Osteocyte (in vitro differentiated cells): ENCODE measurements around the gene PLCB1. TPM values are rescaled to one million over a fixed set of nuclear protein-coding genes. Genes with fewer than 3 reads are reported as not detected.

Experiments
- DNase-seq: peaks from one replicate; pipeline ENCODE4 v3.0.0; 2021; ENCODE audit warnings: mixed read lengths; ENCODE audit not compliant: unreplicated experiment; ENCODE audit errors: extremely low spot score
- H3K27ac Mint-ChIP-seq: one replicate; pipeline ENCODE4 v1.8.0; 2021; ENCODE audit warnings: mild to moderate bottlenecking, mixed read lengths; ENCODE audit not compliant: unreplicated experiment
- H3K27me3 Mint-ChIP-seq: one replicate; pipeline ENCODE4 v1.8.0; 2021; ENCODE audit warnings: mixed read lengths; ENCODE audit not compliant: unreplicated experiment
- H3K36me3 Mint-ChIP-seq: one replicate; pipeline ENCODE4 v1.8.0; 2021; ENCODE audit warnings: mixed read lengths; ENCODE audit not compliant: unreplicated experiment
- H3K4me1 Mint-ChIP-seq: one replicate; pipeline ENCODE4 v1.8.0; 2021; ENCODE audit warnings: mixed read lengths; ENCODE audit not compliant: unreplicated experiment
- H3K4me3 Mint-ChIP-seq: one replicate; pipeline ENCODE4 v1.8.0; 2021; ENCODE audit warnings: mild to moderate bottlenecking, moderate library complexity, mixed read lengths; ENCODE audit not compliant: unreplicated experiment
- H3K9me3 Mint-ChIP-seq: one replicate; pipeline ENCODE4 v1.8.0; 2021; ENCODE audit warnings: mixed read lengths; ENCODE audit not compliant: unreplicated experiment
- CTCF ChIP-seq: fragments of 200-600 bp; sonication (generic); IDR thresholded peaks from 2 replicates; pipeline ENCODE4 v1.5.0; 2021; ENCODE audit warnings: antibody characterized with exemption, mild to moderate bottlenecking, moderate library complexity
- total RNA-seq: library from RNA; stranded (reverse); gene quantifications from 2 replicates; pipeline ENCODE4 v1.2.1, GENCODE V29; 2021

The PLCB1 gene
- total RNA-seq, 1 donor from 2014 or later, result 33.3 TPM

GRCh38 chr20:8353512-8353911 is 221.4 kb downstream of the PLCB1 start:
- no peak for DNase-seq
- no peak overlapping the region for H3K4me3 Mint-ChIP-seq
- H3K4me1 Mint-ChIP-seq, result peaks cover 14% of the 10 kb centered on the region

GRCh38 chr20:8355453-8355852 is 223.4 kb downstream of the PLCB1 start:
- Mint-ChIP-seq H3K4me1 (peaks cover 26% of the 10 kb centered on the region), H3K27me3 (no peaks in the 10 kb centered on the region), H3K36me3 (no peaks in the 10 kb centered on the region), H3K9me3 (no peaks in the 10 kb centered on the region), H3K27ac (no peak overlapping the region), H3K4me3 (no peak overlapping the region)
- TF ChIP-seq CTCF, result no peak
- DNase-seq, result no peak

More at GRCh38 chr20:8353512-8353911, 221.4 kb downstream of the PLCB1 start:
- Mint-ChIP-seq H3K9me3 (peaks cover 4% of the 10 kb centered on the region), H3K36me3 (no peaks in the 10 kb centered on the region), H3K27me3 (no peaks in the 10 kb centered on the region), H3K27ac (no peak overlapping the region)
- TF ChIP-seq CTCF, result no peak

GRCh38 chr20:8356806-8357205 is 224.7 kb downstream of the PLCB1 start:
- Mint-ChIP-seq H3K4me1 (peaks cover 34% of the 10 kb centered on the region), H3K9me3 (no peaks in the 10 kb centered on the region), H3K4me3 (no peak overlapping the region), H3K27me3 (no peaks in the 10 kb centered on the region), H3K36me3 (no peaks in the 10 kb centered on the region), H3K27ac (no peak overlapping the region)
- DNase-seq, result no peak
- no peak for TF ChIP-seq CTCF

- Mint-ChIP-seq H3K27ac (peak overlapping the region; percentile 15), H3K27me3 (no peaks in the 10 kb centered on the region), H3K36me3 (no peaks in the 10 kb centered on the region), H3K4me3 (no peak overlapping the region), H3K9me3 (no peaks in the 10 kb centered on the region), H3K4me1 (peaks cover 34% of the 10 kb centered on the region)
- TF ChIP-seq CTCF, result no peak
- no peak for DNase-seq
These were observed 225.6 kb downstream of the PLCB1 start for GRCh38 chr20:8357703-8358102.

- no peak overlapping the region for H3K4me3 Mint-ChIP-seq
- peaks cover 34% of the 10 kb centered on the region for H3K4me1 Mint-ChIP-seq
- H3K36me3 Mint-ChIP-seq, result no peaks in the 10 kb centered on the region
- H3K27me3 Mint-ChIP-seq, result no peaks in the 10 kb centered on the region
- DNase-seq, result no peak
- TF ChIP-seq CTCF, result no peak
- no peaks in the 10 kb centered on the region for H3K9me3 Mint-ChIP-seq
- H3K27ac Mint-ChIP-seq, result no peak overlapping the region
These were observed 228.0 kb downstream of the PLCB1 start for GRCh38 chr20:8360035-8360434.
